Calu3 (cell line): ENCODE results near the gene HEATR3. TPM values are rescaled to one million over a fixed set of nuclear protein-coding genes. Genes with fewer than 3 reads are reported as not detected.

Experiments used
- BruUV-seq: library from RNA; stranded (reverse); fragments of 400-500 nt; replicated peaks from 2 replicates; lab custom pipeline; 2021; lab: Mats Ljungman, UMichigan
- CTCF ChIA-PET: fragments of 300-600 bp; sonication (Branson Sonifier 250); formaldehyde crosslinking; loops from one replicate; lab custom pipeline; 2022; ENCODE audit warnings: antibody characterized with exemption; lab: Charles Lee
- DNase-seq: peaks from one replicate; pipeline ENCODE4 v3.0.0; 2022
- H3K27ac Mint-ChIP-seq: one replicate; pipeline ENCODE4 v1.8.0; 2022; ENCODE audit warnings: mixed read lengths; ENCODE audit not compliant: unreplicated experiment
- H3K27me3 Mint-ChIP-seq: one replicate; pipeline ENCODE4 v1.8.0; 2022; ENCODE audit warnings: mixed read lengths; ENCODE audit not compliant: unreplicated experiment
- H3K36me3 Mint-ChIP-seq: one replicate; pipeline ENCODE4 v1.8.0; 2022; ENCODE audit warnings: mild to moderate bottlenecking, moderate library complexity, mixed read lengths; ENCODE audit not compliant: insufficient read depth, unreplicated experiment
- H3K4me1 Mint-ChIP-seq: one replicate; pipeline ENCODE4 v1.8.0; 2022; ENCODE audit warnings: mild to moderate bottlenecking, low read depth, mixed read lengths; ENCODE audit not compliant: unreplicated experiment
- H3K4me3 Mint-ChIP-seq: one replicate; pipeline ENCODE4 v1.8.0; 2022; ENCODE audit warnings: mild to moderate bottlenecking, low read depth, moderate library complexity, mixed read lengths; ENCODE audit not compliant: unreplicated experiment
- H3K9me3 Mint-ChIP-seq: one replicate; pipeline ENCODE4 v1.8.0; 2022; ENCODE audit warnings: low read depth, mixed read lengths; ENCODE audit not compliant: unreplicated experiment
- intact Hi-C: fragments of 100-400 bp; cut with micrococcal nuclease; formaldehyde crosslinking; loops from one replicate; pipeline ENCODE4 v1.10.0; 2022; ENCODE audit not compliant: unreplicated experiment
- total RNA-seq: library from RNA; stranded (reverse); gene quantifications from 2 replicates; pipeline ENCODE4 v1.2.3, GENCODE V29; 2022
- TF ChIP-seq, protein P1 (sequence below): fragments of 200-600 bp; IDR thresholded peaks from one replicate; pipeline ENCODE4 v1.8.0; 2022; ENCODE audit warnings: antibody characterized with exemption; ENCODE audit not compliant: unreplicated experiment

HEATR3 gene
- total RNA-seq, 1 experiment from 2014 or later = 27.3 TPM

DNA sequence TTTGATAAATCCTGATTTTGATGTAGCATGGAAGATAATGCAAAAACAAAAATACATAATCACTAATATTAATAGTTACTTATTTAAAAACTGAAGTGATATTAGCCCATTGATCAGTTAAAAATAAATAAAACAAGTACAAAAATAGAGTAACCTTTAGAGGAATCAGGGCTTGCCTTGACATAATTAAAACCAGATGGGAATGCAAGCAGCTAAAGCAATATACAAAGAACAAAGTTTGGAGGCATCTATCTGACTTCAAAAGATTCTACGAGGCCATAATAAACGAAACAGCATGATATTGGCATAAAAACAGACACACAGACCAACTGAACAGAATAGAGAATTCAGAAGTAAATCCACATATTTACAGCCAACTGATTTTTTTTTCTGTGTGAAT, 15.0 kb upstream of the HEATR3 start:
- H3K27me3 Mint-ChIP-seq = peaks cover 17% of the 10 kb centered on the region
- TF ChIP-seq, protein P1, sequence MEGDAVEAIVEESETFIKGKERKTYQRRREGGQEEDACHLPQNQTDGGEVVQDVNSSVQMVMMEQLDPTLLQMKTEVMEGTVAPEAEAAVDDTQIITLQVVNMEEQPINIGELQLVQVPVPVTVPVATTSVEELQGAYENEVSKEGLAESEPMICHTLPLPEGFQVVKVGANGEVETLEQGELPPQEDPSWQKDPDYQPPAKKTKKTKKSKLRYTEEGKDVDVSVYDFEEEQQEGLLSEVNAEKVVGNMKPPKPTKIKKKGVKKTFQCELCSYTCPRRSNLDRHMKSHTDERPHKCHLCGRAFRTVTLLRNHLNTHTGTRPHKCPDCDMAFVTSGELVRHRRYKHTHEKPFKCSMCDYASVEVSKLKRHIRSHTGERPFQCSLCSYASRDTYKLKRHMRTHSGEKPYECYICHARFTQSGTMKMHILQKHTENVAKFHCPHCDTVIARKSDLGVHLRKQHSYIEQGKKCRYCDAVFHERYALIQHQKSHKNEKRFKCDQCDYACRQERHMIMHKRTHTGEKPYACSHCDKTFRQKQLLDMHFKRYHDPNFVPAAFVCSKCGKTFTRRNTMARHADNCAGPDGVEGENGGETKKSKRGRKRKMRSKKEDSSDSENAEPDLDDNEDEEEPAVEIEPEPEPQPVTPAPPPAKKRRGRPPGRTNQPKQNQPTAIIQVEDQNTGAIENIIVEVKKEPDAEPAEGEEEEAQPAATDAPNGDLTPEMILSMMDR = no peak
- no peaks in the 10 kb centered on the region for H3K9me3 Mint-ChIP-seq
- H3K4me3 Mint-ChIP-seq = no peak overlapping the region
- H3K27ac Mint-ChIP-seq = no peak overlapping the region
- CTCF ChIA-PET = no interaction called here
- BruUV-seq = no TSS peak
- no peaks in the 10 kb centered on the region for H3K4me1 Mint-ChIP-seq
- no peak for DNase-seq
- no peaks in the 10 kb centered on the region for H3K36me3 Mint-ChIP-seq
- intact Hi-C loops = no loop called here

DNA sequence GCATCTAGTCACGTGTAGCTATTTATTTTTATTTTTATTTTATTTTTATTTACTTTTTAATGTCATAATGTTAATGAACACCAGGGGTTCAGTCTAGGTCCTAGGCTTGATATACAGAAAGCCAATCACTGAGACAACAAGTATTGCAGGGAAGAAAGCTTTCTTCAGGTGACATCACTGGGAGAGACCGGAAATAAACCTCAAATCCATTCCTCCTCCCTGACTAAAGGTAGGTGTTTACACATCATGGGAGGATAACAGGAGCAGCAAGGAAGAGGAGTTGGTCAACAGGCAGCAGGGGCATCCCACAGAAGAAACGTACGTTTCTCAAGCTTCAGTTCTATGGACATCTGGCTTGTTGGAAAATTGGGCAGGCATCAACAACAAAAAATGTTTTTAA, 9.5 kb upstream of the HEATR3 start:
- TF ChIP-seq, protein P1 = no peak
- CTCF ChIA-PET = no interaction called here
- no peak overlapping the region for H3K27ac Mint-ChIP-seq
- DNase-seq = no peak
- BruUV-seq = no TSS peak
- H3K4me3 Mint-ChIP-seq = no peak overlapping the region
- no peaks in the 10 kb centered on the region for H3K27me3 Mint-ChIP-seq
- peaks cover 3% of the 10 kb centered on the region for H3K9me3 Mint-ChIP-seq
- no peaks in the 10 kb centered on the region for H3K4me1 Mint-ChIP-seq
- no peaks in the 10 kb centered on the region for H3K36me3 Mint-ChIP-seq
- intact Hi-C loops = no loop called here

- no peaks in the 10 kb centered on the region for H3K27me3 Mint-ChIP-seq
- intact Hi-C loops = no loop called here
- no TSS peak for BruUV-seq
- DNase-seq = no peak
- H3K36me3 Mint-ChIP-seq = no peaks in the 10 kb centered on the region
- H3K4me3 Mint-ChIP-seq = no peak overlapping the region
- no peaks in the 10 kb centered on the region for H3K4me1 Mint-ChIP-seq
- H3K9me3 Mint-ChIP-seq = peaks cover 3% of the 10 kb centered on the region
- CTCF ChIA-PET = interaction anchor here (0.6 kb wide), 1 partner anchor 40 kb away, joined by 4 read pairs; no protein-coding TSS in a partner anchor
- no peak overlapping the region for H3K27ac Mint-ChIP-seq
- TF ChIP-seq, protein P1 = no peak
These were observed 7.5 kb upstream of the HEATR3 start for GRCh38 chr16:50058091-50058771.

DNA sequence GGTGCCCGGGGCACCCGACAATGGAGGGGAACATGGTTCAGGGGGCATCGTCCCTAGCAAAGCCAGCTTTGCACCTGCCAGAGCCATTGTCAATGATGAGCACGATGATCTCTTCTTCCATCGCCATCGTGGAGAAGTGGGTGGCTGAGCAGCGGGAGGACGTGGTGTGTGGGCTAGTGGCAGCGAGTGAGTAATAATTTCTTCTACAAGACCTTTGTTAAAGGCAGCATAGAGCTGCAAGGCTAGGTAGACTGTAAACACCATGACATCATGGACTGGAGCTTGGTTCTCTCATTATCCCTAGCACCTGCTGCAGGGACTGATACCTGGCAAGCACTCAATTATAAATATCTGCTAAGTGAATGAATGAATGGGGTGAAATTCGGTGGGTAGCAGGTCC, 6.7 kb upstream of the HEATR3 start:
- Mint-ChIP-seq H3K4me1 (no peaks in the 10 kb centered on the region), H3K27me3 (no peaks in the 10 kb centered on the region), H3K9me3 (peaks cover 3% of the 10 kb centered on the region), H3K27ac (no peak overlapping the region), H3K36me3 (no peaks in the 10 kb centered on the region), H3K4me3 (no peak overlapping the region)
- BruUV-seq = no TSS peak
- CTCF ChIA-PET = no interaction called here
- DNase-seq = no peak
- TF ChIP-seq, protein P1 = no peak
- intact Hi-C loops = no loop called here
